IMR-90 (cell line): ENCODE results near the gene LRP1B. TPM values are rescaled to one million over a fixed set of nuclear protein-coding genes. Genes with fewer than 3 reads are reported as not detected.

Experiments used
- ATAC-seq: fragments of 200-7000 bp; cut with Tn5 transposase; 2 replicates; pipeline ENCODE4 v1.9.1; 2020; ENCODE audit warnings: low read depth, mild to moderate bottlenecking, moderate library complexity
- BruUV-seq: library from RNA; stranded (reverse); fragments of 400-500 nt; replicated peaks from 2 replicates; lab custom pipeline; 2021; lab: Mats Ljungman, UMichigan
- CTCF ChIA-PET: fragments of 300-600 bp; formaldehyde crosslinking; extraction: SDS; loops from one replicate; lab custom pipeline; 2021; ENCODE audit warnings: antibody characterized with exemption; lab: Yijun Ruan, JAX
- POLR2A ChIA-PET: fragments of 300-600 bp; sonication (Branson Sonifier 250); formaldehyde crosslinking; loops from one replicate; lab custom pipeline; 2022; ENCODE audit warnings: antibody characterized with exemption; ENCODE audit not compliant: unreplicated experiment; lab: Charles Lee
- DNase-seq: peaks from one replicate; pipeline ENCODE4 v3.0.0; 2013
- H2AFZ ChIP-seq: replicated peaks from 2 replicates; pipeline ENCODE3; 2013; ENCODE audit warnings: low read length, mild to moderate bottlenecking; ENCODE audit not compliant: poor library complexity
- H2AK5ac ChIP-seq: 2 replicates; pipeline ENCODE4 v1.6.1; 2013; ENCODE audit warnings: low read depth, low read length, inconsistent platforms
- H2AK9ac ChIP-seq: replicated peaks from 2 replicates; pipeline ENCODE3; 2013; ENCODE audit warnings: mild to moderate bottlenecking, low read depth, low read length, moderate library complexity; ENCODE audit not compliant: poor library complexity
- H2BK120ac ChIP-seq: 2 replicates; pipeline ENCODE4 v1.6.1; 2013; ENCODE audit warnings: low read depth, low read length, inconsistent platforms
- H2BK15ac ChIP-seq: 3 replicates; pipeline ENCODE4 v1.6.1; 2013; ENCODE audit warnings: low read depth, low read length, inconsistent platforms
- H2BK20ac ChIP-seq: 2 replicates; pipeline ENCODE4 v1.6.1; 2013; ENCODE audit warnings: low read depth, mild to moderate bottlenecking, inconsistent platforms, low read length, moderate library complexity
- H2BK5ac ChIP-seq: 2 replicates; pipeline ENCODE4 v1.6.1; 2013; ENCODE audit warnings: mild to moderate bottlenecking, low read depth, low read length, inconsistent platforms; ENCODE audit not compliant: poor library complexity, severe bottlenecking
- H3K14ac ChIP-seq: replicated peaks from 2 replicates; pipeline ENCODE4 v1.6.1; 2013; ENCODE audit warnings: low read depth, low read length, inconsistent platforms
- H3K18ac ChIP-seq: 2 replicates; pipeline ENCODE4 v1.6.1; 2013; ENCODE audit warnings: low read depth, low read length, control low read depth
- H3K23ac ChIP-seq: 2 replicates; pipeline ENCODE4 v1.6.1; 2013; ENCODE audit warnings: low read depth, low read length, inconsistent platforms
- H3K27ac ChIP-seq: 2 replicates; pipeline ENCODE4 v1.5.1; 2013; ENCODE audit warnings: mild to moderate bottlenecking, control low read depth, low read length; ENCODE audit not compliant: insufficient read depth
- H3K27me3 ChIP-seq: 2 replicates; pipeline ENCODE4 v1.6.1; 2013; ENCODE audit warnings: low read length; ENCODE audit not compliant: control insufficient read depth, insufficient read depth
- H3K36me3 ChIP-seq: 2 replicates; pipeline ENCODE4 v1.6.1; 2013; ENCODE audit warnings: low read length, mixed read lengths; ENCODE audit not compliant: control insufficient read depth, insufficient read depth
- H3K4ac ChIP-seq: 2 replicates; pipeline ENCODE4 v1.6.1; 2013; ENCODE audit warnings: low read depth, low read length, inconsistent platforms
- H3K4me1 ChIP-seq: 2 replicates; pipeline ENCODE4 v1.6.1; 2013; ENCODE audit warnings: low read length, mixed read lengths; ENCODE audit not compliant: control insufficient read depth, insufficient read depth
- H3K4me2 ChIP-seq: 2 replicates; pipeline ENCODE4 v1.6.1; 2013; ENCODE audit warnings: low read depth, mild to moderate bottlenecking, control low read depth, low read length, moderate library complexity
- H3K4me3 ChIP-seq: 2 replicates; pipeline ENCODE4 v1.5.1; 2013; ENCODE audit warnings: low read depth, mild to moderate bottlenecking, control low read depth, low read length, moderate library complexity; ENCODE audit not compliant: insufficient read depth
- H3K56ac ChIP-seq: 2 replicates; pipeline ENCODE4 v1.6.1; 2013; ENCODE audit warnings: low read length, inconsistent platforms; ENCODE audit not compliant: insufficient read depth; ENCODE audit errors: extremely low read depth
- H3K79me1 ChIP-seq, 2 experiments: 2 replicates each; pipeline ENCODE4 v1.6.1; 2013; ENCODE audit warnings: low read length in 2 of 2, inconsistent platforms in 1 of 2, low read depth in 1 of 2
- H3K9ac ChIP-seq: 2 replicates; pipeline ENCODE4 v1.6.1; 2013; ENCODE audit warnings: low read depth, low read length, control low read depth
- H3K9me1 ChIP-seq: 2 replicates; pipeline ENCODE4 v1.6.1; 2013; ENCODE audit warnings: low read length, inconsistent platforms; ENCODE audit not compliant: insufficient read depth
- H3K9me3 ChIP-seq: 2 replicates; pipeline ENCODE4 v1.6.1; 2013; ENCODE audit warnings: low read length; ENCODE audit not compliant: control insufficient read depth, insufficient read depth
- H4K20me1 ChIP-seq: 2 replicates; pipeline ENCODE4 v1.6.1; 2013; ENCODE audit warnings: low read length, inconsistent platforms; ENCODE audit not compliant: insufficient read depth
- H4K5ac ChIP-seq: 2 replicates; pipeline ENCODE4 v1.6.1; 2013; ENCODE audit warnings: mild to moderate bottlenecking, low read depth, low read length, control low read depth
- H4K8ac ChIP-seq, 2 experiments: 2 replicates each; pipeline ENCODE4 v1.6.1; 2013; ENCODE audit warnings: low read depth in 2 of 2, low read length in 2 of 2, control low read depth in 1 of 2, inconsistent platforms in 1 of 2
- H4K91ac ChIP-seq: 2 replicates; pipeline ENCODE4 v1.6.1; 2013; ENCODE audit warnings: low read depth, low read length, inconsistent platforms; ENCODE audit not compliant: insufficient read depth
- BHLHE40 ChIP-seq: fragments of 150-350 bp; IDR thresholded peaks from 2 replicates; pipeline ENCODE4 v1.6.1; 2016; ENCODE audit warnings: mild to moderate bottlenecking, low read depth, low read length
- CEBPB ChIP-seq: IDR thresholded peaks from 2 replicates; pipeline ENCODE4 v1.6.1; 2012; ENCODE audit warnings: low read depth, low read length, improper control_type of control experiment
- CHD1 ChIP-seq: IDR thresholded peaks from 2 replicates; pipeline ENCODE4 v1.6.1; 2012; ENCODE audit warnings: low read depth, low read length, improper control_type of control experiment
- CTCF ChIP-seq: conservative IDR thresholded peaks from 2 replicates; pipeline ENCODE4 v1.5.1; 2012; ENCODE audit warnings: mild to moderate bottlenecking, low read depth, low read length, improper control_type of control experiment
- ELK1 ChIP-seq: fragments of 150-350 bp; IDR thresholded peaks from 2 replicates; pipeline ENCODE4 v1.6.1; 2016; ENCODE audit warnings: low read depth, mild to moderate bottlenecking, low read length, moderate library complexity, borderline replicate concordance
- FOS ChIP-seq: fragments of 150-350 bp; IDR thresholded peaks from 2 replicates; pipeline ENCODE4 v1.6.1; 2016; ENCODE audit warnings: low read depth, low read length
- MAFK ChIP-seq: IDR thresholded peaks from 2 replicates; pipeline ENCODE4 v1.6.1; 2012; ENCODE audit warnings: low read depth, low read length, improper control_type of control experiment
- MAZ ChIP-seq: IDR thresholded peaks from 2 replicates; pipeline ENCODE4 v1.6.1; 2012; ENCODE audit warnings: low read depth, mild to moderate bottlenecking, low read length, improper control_type of control experiment, moderate library complexity, borderline replicate concordance
- MXI1 ChIP-seq: IDR thresholded peaks from 2 replicates; pipeline ENCODE4 v1.6.1; 2012; ENCODE audit warnings: low read depth, mild to moderate bottlenecking, low read length, moderate library complexity, borderline replicate concordance
- NFE2L2 ChIP-seq: fragments of 150-350 bp; IDR thresholded peaks from 2 replicates; pipeline ENCODE4 v1.6.1; 2016; ENCODE audit warnings: low read depth, mild to moderate bottlenecking, low read length
- POLR2A ChIP-seq: IDR thresholded peaks from 2 replicates; pipeline ENCODE4 v1.6.1; 2012; ENCODE audit warnings: mild to moderate bottlenecking, low read depth, low read length
- RAD21 ChIP-seq: IDR thresholded peaks from 2 replicates; pipeline ENCODE4 v1.6.1; 2012; ENCODE audit warnings: low read length, improper control_type of control experiment
- RCOR1 ChIP-seq: IDR thresholded peaks from 2 replicates; pipeline ENCODE4 v1.6.1; 2012; ENCODE audit warnings: mild to moderate bottlenecking, low read length, improper control_type of control experiment; ENCODE audit not compliant: insufficient replicate concordance
- RFX5 ChIP-seq: IDR thresholded peaks from 2 replicates; pipeline ENCODE4 v1.8.0; 2012; ENCODE audit warnings: low read depth, mild to moderate bottlenecking, low read length, moderate library complexity
- SMC3 ChIP-seq: fragments of 150-350 bp; IDR thresholded peaks from 2 replicates; pipeline ENCODE4 v1.6.1; 2016; ENCODE audit warnings: low read depth, mild to moderate bottlenecking, antibody characterized with exemption, low read length, moderate library complexity
- USF2 ChIP-seq: fragments of 150-350 bp; IDR thresholded peaks from 2 replicates; pipeline ENCODE4 v1.6.1; 2017; ENCODE audit warnings: mild to moderate bottlenecking, antibody characterized with exemption, low read length, low read depth
- WGBS, 2 experiments: methylation state at CpG; one replicate each; pipeline versions ENCODE4 v1.1.5 to v1.1.7; 2013; ENCODE audit warnings: missing lambda C conversion rate in 2 of 2; ENCODE audit not compliant: insufficient read length in 1 of 2; ENCODE audit errors: extremely low coverage in 2 of 2; 5-methylcytosine and 5-hydroxymethylcytosine counted together
- dilution Hi-C: fragments of 300-500 bp; cut with HindIII; formaldehyde crosslinking; loops from one replicate; pipeline ENCODE4 v1.14.3; 2018; ENCODE audit warnings: low sequenced_read_pairs; ENCODE audit not compliant: unreplicated experiment
- in situ Hi-C: fragments of 300-500 bp; cut with MboI; formaldehyde crosslinking; loops from 3 replicates; pipeline ENCODE4 v1.14.3; 2019; ENCODE audit warnings: low sequenced_read_pairs, inconsistent platforms, mixed read lengths
- intact Hi-C: fragments of 100-400 bp; cut with micrococcal nuclease; formaldehyde crosslinking; loops from 2 replicates; pipeline ENCODE4 v1.10.0; 2022
- polyA plus RNA-seq, 3 experiments: library from polyadenylated mRNA; depleted of rRNA; stranded (reverse); fragments of >200 nt; gene quantifications; 2 replicates each; pipeline ENCODE4 v1.2.3, GENCODE V29; 2012; ENCODE audit warnings: low replicate concordance in 1 of 3
- total RNA-seq: library from RNA; depleted of rRNA; stranded (reverse); fragments of >200 nt; gene quantifications from 2 replicates; pipeline ENCODE4 v1.2.3, GENCODE V29; 2012

LRP1B gene
- total and polyA plus RNA-seq, 2 of the 4 experiments (the other 2 are of a cell fraction): under 0.01 to 0.02 TPM

- ChIA-PET POLR2A (no interaction called here), CTCF (no interaction called here)
- Histone ChIP-seq H3K56ac (no peak overlapping the region), H4K20me1 (no peaks in the 10 kb centered on the region), H3K27ac (no peak overlapping the region), H3K4ac (no peak overlapping the region), H4K8ac (no peak overlapping the region), H3K27me3 (no peaks in the 10 kb centered on the region), H3K9ac (no peak overlapping the region), H3K14ac (no peak overlapping the region), H3K4me2 (no peak overlapping the region), H2AK5ac (no peak overlapping the region), H3K18ac (no peak overlapping the region), H2BK15ac (no peak overlapping the region), H2AFZ (no peak overlapping the region), H3K79me1 (no peaks in the 10 kb centered on the region), H3K9me1 (no peaks in the 10 kb centered on the region), H3K36me3 (no peaks in the 10 kb centered on the region), H4K91ac (no peak overlapping the region), H2AK9ac (no peak overlapping the region), H3K4me3 (no peak overlapping the region), H2BK20ac (no peak overlapping the region), H2BK5ac (no peak overlapping the region), H3K9me3 (no peaks in the 10 kb centered on the region), H3K4me1 (no peaks in the 10 kb centered on the region), H3K23ac (no peak overlapping the region), H2BK120ac (no peak overlapping the region), H4K5ac (no peak overlapping the region)
- ATAC-seq (no peak), DNase-seq (no peak)
- dilution Hi-C loops: no loop called here
- TF ChIP-seq CEBPB (no peak), SMC3 (no peak), CHD1 (no peak), BHLHE40 (no peak), RFX5 (no peak), POLR2A (no peak), FOS (no peak), MAZ (no peak), MXI1 (no peak), ELK1 (no peak), USF2 (no peak), MAFK (no peak), NFE2L2 (no peak), RAD21 (no peak), RCOR1 (no peak), CTCF (no peak)
- intact Hi-C loops: no loop called here
- no TSS peak for BruUV-seq
- in situ Hi-C loops: no loop called here
- no CpG with 5 or more reads among the region's 9 CpGs for WGBS, 2 experiments
These were observed 1062.6 kb downstream of the LRP1B start for GRCh38 chr2:141068053-141068682.
